Prostate gland (tissue), 2 donors: ENCODE measurements around the gene SLC38A1.

Experiments used
- CTCF ChIP-seq, 4 experiments: fragments of 200-600 bp in 2 of 4; fragments of 450-650 bp in 2 of 4; sonication (generic) in 2 of 4; IDR thresholded peaks; 1 replicate in 3 of 4; 2 replicates in 1 of 4; pipeline ENCODE4 v1.5.1; 2016 to 2019; ENCODE audit warnings: antibody characterized with exemption in 4 of 4, mild to moderate bottlenecking in 2 of 4, moderate library complexity in 2 of 4
- POLR2A ChIP-seq: fragments of 450-650 bp; IDR thresholded peaks from one replicate; pipeline ENCODE4 v1.6.1; 2016; ENCODE audit warnings: antibody characterized with exemption, mild to moderate bottlenecking
- POLR2AphosphoS5 ChIP-seq: sonication (generic); formaldehyde crosslinking; IDR thresholded peaks from one replicate; pipeline ENCODE4 v1.6.1; 2017; ENCODE audit warnings: antibody characterized with exemption

GRCh38 chr12:46150735-46151134 lies 118.1 kb downstream of the SLC38A1 start:
- TF ChIP-seq CTCF (IDR thresholded peaks at IDR 0.05) (no peak), POLR2A (no peak), POLR2AphosphoS5 (no peak)
